Tongue (tissue), 2 donors: Measurements from ENCODE around the gene TRIM65. TPM values are rescaled to one million over a fixed set of nuclear protein-coding genes. Genes with fewer than 3 reads are reported as not detected.
"Not testable (repeated sequence)": the region's sequence is repeated elsewhere in the genome, so short reads cannot be mapped to it uniquely, and the experiment has no call there.

Experiments used
- DNase-seq: peaks from one replicate; pipeline ENCODE4 v3.0.0-alpha.2; 2015
- total RNA-seq: library from RNA; depleted of rRNA; stranded (reverse); fragments of >200 nt; gene quantifications from one replicate; pipeline ENCODE4 v1.2.3, GENCODE V29; 2014

The TRIM65 gene
- total RNA-seq, 1 donor from 2014 or later = 25.8 TPM

- not testable (repeated sequence) for DNase-seq
Measured at GRCh38 chr17:75851693-75851991, 45.1 kb downstream of the TRIM65 start.

DNA sequence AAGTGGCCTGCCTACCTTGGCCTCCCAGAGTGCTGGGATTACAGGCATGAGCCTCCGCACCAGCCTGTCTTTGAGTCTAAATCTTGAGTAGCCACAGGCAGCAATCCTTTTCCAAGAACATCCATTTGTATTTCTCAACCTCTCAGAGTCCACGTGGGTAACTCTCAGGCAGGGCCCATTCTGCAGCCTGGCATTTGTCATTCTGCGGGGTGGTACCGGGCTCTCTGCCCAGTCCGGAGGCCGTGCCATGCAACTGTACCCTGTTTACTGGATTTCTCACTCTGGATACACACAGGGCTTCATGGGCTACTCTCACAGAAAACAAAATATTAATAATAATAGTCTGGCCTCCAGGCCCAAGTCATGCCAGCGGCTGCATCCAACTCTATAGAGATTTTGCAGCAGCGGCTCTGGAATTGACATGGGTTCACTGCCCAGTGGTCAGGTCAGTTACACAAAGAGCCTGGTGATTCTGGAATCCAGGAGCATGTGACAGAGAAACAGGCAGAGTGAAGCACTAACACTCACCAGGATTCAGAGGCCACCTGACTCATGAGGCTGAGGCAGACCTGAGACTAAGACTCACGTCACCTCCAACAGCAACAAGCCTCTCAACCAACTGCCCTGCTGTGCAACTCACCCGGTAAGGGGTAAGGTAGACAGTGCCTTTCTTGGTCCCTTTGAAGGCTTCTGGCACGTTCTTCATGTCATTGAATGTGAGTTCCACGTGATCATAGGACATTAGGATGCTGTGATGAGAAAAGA is 45.6 kb downstream of the TRIM65 start:
- DNase-seq = no peak

GRCh38 chr17:75849724-75850123 is 47.0 kb downstream of the TRIM65 start:
- no peak for DNase-seq

DNA sequence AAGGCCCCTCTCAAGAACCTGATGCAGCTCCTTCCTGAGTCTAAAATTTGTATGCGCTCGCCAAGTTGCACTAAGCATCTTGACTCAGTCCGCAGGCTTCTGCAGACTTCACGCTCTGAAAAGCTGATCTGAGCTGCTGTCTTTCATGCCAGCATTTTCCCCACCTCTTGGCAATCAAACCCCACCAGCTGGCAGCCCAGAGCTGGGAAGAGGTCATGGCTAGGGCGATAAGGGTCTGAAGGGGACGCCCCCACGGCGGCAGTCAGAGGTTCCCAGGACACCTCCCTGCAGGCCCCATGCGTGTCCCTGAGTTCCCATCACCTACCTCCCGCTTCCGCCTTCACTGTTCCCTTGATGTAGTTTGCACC is 47.5 kb downstream of the TRIM65 start:
- peak; percentile 75 for DNase-seq

GRCh38 chr17:75848523-75849278 is 48.0 kb downstream of the TRIM65 start:
- DNase-seq = peak; percentile 80

DNA sequence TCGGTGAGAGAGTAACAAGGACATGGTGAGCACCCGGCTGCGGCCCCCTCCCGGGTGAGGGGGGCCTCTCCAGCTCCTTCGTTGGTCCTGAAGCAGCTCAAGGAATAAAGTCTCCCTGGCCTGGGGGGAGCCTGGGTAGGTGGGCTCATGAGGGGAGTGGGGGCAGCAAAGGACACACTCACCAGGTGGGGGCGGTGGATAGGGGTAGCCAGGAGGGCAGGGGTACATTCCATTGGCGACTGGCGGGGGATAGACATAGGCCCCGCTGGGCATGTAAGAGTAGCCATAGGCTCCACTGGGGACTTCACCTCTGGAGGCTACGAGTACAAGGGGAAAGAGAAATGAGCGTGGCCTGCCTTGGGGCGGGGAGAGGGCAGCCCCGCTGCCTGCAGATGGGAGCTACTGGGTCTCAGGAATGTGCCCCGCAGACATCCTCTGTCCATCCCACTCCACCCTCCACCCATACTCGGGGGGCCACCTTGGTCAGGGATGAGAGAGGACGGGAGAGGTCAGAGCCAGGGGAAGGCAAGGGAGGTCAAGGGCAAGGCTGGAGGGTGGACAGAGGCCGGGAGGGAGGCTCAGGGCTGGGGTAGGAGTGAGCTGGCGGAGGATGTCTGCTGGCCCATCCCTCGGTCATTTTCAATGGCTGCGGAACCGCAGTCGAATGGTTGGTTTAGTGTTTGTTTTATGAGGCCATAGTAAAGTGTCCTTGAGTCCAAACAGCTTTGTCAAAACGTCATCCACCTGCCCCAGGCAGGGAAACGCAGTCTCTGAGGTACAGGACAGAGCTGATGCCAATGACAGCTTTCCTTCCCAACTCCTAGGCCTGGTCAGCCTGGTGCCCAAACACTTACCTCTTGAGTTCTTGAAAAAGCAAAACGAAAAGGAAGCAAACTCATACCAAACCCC is 48.9 kb downstream of the TRIM65 start:
- DNase-seq = no peak

- DNase-seq = no peak
Measured at GRCh38 chr17:75846692-75847613, 49.8 kb downstream of the TRIM65 start.

DNA sequence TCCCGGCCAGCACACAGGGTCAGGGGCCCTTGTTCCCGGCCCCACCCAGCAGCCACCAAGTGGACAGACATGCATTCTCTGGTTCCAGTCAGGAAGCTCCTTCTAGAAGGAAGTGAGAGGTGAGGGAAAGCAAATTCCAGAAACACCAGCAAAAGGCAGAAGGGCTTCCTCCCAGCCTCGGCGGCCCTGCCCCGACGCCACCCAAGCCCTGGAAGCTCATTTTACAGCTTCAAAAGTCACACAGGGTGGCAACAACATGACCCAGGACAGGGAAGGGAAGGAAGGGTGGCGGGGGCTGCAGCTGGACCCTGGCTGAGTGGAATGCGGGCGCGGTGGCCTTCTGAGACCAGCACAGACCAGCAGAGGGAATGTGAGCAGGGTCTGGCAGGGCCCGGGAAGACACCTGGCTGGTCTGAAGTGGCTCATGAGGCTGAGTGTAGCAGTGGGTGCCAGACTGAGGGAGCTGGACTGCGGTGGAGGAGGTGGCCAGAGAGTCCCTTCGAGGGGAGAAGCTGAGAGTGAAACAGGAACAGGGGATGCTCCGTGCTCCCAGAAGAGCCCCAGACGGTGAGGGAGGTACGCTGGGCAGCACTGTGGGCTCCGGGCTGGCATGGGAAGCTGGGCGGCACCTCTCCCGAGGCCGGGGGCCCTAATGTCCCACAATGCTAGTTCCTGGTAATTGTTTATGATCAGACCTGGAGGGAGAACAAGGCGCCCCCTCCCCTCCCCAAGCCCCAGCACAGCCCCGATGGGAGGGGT is 50.6 kb downstream of the TRIM65 start:
- no peak for DNase-seq

GRCh38 chr17:75845058-75845711 is 51.6 kb downstream of the TRIM65 start:
- peak; percentile 72 for DNase-seq

GRCh38 chr17:75844530-75845057 is 52.2 kb downstream of the TRIM65 start:
- DNase-seq = no peak

DNA sequence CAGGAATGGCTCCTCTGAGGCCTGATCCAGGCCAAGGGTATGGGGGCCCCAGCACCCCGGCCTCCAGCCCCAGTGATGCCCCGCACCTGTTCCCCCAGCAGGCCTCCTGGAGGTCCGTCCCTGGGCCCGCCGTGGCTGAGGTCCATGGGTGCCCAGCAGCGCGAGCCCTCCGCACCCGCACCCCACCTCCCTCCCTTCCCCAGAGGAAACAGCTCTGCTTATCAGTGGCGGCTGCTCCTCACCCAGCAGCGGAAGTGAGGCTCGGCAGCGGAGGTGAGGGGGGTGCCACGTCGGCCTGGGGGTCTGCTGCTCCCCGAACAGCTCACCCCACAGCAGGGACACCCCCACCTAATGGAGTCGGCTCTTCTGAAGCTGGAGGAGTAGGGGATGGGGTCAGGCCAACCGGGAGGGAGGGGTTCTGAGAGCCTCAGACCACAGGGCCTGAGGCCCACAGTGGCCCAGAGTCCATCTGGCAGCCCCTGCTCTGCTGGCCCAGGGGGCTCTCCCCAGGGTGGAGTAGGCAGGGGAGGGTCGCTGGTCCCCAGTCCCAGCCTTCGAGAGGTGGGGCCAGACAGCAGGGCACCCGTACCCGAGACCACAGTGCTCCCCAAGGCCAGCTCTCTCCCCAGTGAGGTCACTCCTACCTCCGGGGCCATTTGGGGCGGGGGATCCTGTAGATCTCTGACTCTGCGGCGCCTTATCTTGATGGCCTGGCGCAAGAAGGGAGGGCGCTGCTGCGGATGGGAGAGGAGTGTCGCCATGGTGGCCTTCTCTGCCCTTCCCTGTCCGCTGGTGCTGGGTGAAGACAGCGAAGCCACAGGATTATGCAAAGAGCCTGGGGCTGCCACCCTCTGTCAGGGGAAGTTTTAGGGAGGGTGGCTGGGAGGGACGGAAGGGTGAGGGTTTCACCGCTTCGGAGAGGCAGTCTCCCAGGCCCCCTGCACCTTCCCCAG is 52.9 kb downstream of the TRIM65 start, which contains the start of gene UNC13D:
TSS of gene UNC13D (minus strand) at position 828 of the 953 bp plus-strand sequence. CDS start at position 761, 67 bp downstream.
- DNase-seq = no peak

GRCh38 chr17:75842963-75843576 is 53.7 kb downstream of the TRIM65 start:
- DNase-seq = no peak

DNA sequence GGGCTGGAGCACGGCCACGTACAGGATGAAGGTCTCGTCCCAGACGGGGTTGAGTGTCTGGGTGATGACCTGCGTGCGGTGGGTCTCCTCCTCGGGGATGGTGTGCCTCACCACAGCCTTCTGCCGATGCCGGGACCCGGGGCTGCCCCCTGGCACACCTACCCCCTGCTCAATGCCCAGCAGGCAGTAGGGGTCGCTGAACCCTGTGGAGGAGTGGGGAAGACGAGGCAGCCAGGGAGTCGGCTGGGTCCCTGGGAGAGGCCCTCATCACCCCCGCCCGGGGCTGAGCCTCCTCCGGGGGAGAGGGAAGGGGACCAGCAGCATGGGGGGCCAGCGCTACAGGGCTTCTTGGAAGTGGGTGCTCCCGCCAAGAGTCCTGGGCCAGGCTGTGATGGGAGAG is 54.3 kb downstream of the TRIM65 start:
- no peak for DNase-seq

DNA sequence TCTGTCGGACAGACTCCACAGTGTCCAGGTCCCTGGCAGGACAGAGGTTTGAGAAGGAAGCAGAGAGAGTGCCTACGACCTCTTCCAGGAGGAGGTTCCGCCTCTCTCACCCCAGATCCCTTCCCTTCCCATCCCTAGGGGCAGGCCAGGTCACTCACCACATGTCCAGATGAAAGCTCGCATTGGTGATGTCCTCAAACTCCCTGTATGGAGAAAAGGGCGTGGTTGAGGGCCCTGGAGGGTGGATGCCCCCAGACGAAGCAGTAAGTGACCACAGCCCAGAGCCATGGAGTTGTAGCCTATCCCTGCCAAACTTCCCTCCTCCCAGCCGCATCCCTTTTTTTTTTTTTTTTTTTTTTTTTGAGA is 56.0 kb downstream of the TRIM65 start:
- DNase-seq = no peak

DNA sequence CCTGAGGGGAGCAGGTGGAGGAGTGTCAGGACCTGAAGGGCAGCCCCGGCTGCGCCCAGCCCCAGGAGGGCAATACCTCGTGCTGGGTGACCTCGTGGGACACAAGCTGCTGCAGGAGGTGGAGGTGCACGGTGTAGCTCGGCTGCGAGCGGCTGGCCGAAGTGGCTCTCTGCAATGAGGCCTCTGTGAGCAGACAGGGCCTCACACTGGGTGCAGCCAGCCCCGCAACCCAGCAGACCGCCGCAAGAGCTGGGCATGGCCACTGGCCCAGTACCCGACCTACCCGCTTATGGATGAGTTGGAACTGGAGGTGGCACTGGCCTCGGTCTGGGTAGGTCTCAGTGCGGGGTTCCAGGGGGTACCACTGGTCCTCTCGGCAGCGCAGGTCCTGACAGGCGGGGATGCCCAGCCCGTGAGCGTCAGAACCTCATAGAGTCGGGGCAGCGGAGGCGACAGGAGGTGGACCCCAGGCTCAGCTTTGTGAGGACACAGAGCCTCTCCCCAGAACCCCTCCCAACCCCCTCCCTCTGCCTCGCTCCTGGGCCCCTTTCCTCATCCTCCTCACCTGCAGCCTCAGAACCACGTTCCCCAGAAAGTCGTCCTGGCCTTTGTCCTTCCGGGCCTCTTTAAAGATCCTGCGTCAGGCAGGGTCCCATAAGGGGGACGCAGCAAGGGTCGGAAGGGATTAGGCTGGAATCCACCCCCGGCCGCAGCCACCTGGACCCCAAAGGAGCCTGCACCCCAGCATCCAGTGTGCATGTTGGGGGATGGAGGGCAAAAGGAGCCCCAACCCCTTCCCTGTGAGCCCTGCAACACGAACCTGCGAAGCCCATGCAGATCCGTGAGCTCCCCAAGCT is 56.6 kb downstream of the TRIM65 start:
- no peak for DNase-seq
